Breast epithelium (tissue), 3 donors: ENCODE results near the gene B4GAT1.
"Not testable (repeated sequence)": the region's sequence is repeated elsewhere in the genome, so short reads cannot be mapped to it uniquely, and the experiment has no call there.

Experiments used
- POLR2A ChIP-seq: fragments of 450-650 bp; IDR thresholded peaks from one replicate; pipeline ENCODE4 v1.6.1; 2016; ENCODE audit warnings: antibody characterized with exemption, mild to moderate bottlenecking, moderate library complexity
- TF ChIP-seq, protein P1 (sequence below), 3 donors: fragments of 450-650 bp; IDR thresholded peaks; one replicate each; pipeline ENCODE4 v1.5.1; 2016 to 2017; ENCODE audit warnings: antibody characterized with exemption in 3 of 3, mild to moderate bottlenecking in 3 of 3, moderate library complexity in 3 of 3

DNA sequence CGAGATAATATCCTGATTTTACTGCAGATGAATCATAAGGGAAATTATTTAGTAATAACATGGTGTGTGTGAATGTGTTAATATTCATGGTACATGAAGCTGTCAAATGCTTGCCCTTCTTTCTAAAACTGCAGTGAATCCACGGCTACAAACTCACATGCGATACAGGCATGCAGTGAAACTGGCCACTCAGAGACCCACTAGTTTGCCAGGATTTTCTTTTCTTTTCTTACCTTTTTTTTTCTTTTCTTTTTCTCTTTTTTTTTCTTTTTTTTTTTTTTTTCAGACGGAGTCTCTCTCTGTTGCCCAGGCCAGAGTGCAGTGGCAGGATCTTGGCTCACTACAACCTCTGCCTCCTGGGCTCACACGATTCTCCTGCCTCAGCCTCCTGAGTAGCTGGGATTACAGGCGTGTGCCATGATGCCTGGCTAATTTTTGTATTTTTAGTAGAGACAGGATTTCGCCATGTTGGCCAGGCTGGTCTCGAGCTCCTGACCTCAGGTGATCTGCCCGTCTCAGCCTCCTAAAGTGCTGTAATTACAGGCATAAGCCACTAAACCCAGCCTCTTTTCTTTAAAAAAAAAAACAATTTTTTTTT, 26.4 kb upstream of the B4GAT1 start:
- TF ChIP-seq, protein P1, sequence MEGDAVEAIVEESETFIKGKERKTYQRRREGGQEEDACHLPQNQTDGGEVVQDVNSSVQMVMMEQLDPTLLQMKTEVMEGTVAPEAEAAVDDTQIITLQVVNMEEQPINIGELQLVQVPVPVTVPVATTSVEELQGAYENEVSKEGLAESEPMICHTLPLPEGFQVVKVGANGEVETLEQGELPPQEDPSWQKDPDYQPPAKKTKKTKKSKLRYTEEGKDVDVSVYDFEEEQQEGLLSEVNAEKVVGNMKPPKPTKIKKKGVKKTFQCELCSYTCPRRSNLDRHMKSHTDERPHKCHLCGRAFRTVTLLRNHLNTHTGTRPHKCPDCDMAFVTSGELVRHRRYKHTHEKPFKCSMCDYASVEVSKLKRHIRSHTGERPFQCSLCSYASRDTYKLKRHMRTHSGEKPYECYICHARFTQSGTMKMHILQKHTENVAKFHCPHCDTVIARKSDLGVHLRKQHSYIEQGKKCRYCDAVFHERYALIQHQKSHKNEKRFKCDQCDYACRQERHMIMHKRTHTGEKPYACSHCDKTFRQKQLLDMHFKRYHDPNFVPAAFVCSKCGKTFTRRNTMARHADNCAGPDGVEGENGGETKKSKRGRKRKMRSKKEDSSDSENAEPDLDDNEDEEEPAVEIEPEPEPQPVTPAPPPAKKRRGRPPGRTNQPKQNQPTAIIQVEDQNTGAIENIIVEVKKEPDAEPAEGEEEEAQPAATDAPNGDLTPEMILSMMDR (IDR thresholded peaks at IDR 0.05): not testable (repeated sequence)
- not testable (repeated sequence) for TF ChIP-seq POLR2A
